Measurements from ENCODE around the gene BICRAL.
"Not testable (repeated sequence)": the region's sequence is repeated elsewhere in the genome, so short reads cannot be mapped to it uniquely, and the experiment has no call there.

BICRAL gene

DNA sequence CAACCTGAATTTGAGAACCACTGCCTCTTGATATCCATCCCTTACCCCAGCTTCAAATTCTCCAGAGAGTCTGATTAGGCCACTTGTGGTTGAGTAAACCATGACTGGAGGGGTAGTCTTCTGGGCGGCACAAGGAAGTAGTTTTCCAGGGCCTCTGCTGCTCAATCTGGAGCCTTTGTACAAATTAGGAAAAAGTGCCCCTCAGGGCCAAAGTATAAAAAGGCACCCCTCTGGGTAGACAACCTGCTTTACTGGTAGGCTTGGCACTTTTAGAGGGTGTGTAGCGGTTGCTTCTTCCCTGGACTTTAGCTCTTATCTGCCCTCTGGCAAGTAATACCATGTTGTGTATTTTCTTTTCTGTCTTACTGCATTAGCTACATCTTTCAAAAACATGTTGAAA is 64.7 kb downstream of the BICRAL start:
- DNase-seq, result no peak

DNA sequence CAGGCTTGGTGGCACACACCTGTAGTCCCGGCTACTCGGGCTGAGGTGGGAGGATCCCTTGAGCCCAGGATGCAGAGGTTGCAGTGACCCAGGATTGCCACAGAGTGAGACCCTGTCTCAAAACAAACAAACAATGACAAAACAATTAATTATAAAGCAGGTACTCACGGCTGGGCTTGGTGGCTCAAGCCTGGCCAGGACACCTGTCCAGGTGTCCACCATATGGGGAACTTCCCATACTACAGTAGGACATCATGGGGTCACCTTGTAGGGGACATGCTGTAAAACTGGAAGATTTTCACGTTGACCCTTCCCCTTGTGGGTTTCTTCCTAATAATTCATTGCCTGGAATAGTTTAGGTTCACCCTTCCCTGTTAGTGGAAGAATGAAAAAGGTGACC is 66.8 kb downstream of the BICRAL start:
- DNase-seq, result no peak

DNA sequence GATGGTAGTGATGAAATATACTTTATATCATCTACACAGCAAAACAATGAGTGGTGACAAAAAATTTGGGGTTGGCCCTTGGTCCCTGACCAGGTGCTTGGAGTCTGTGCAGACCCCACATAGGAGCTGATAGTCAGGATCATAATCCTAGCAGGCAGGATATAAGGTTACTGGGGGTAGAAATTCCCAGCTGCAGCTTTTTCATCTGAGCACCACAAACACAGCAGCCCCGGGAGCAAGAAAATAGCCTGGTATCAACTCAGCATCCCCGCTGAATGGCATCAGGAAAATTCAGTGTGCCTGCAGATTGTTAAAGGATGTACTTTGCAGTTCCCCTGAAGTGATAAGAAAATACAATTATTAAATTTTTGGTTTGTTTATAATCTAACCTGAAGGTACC is 69.7 kb downstream of the BICRAL start:
- DNase-seq, result no peak

DNA sequence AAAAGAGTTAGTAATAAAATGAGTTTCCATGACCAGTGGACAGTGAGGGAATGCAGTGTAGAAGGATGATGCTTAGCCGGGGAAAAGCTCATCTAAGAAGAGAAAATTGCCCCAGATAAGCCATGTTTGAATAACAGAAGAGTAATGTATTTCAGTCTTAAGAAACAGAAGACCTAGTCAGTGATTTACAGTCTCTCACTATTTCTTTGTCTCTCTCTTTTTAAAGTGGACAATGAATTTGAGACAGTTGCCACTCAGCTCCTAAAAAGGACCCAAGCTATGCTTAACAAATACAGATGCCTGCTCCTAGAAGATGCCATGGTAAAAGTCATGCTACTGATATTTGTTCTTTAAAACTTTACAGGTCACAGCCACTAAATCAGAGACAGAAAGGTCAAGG is 78.2 kb downstream of the BICRAL start:
- no peak for DNase-seq

DNA sequence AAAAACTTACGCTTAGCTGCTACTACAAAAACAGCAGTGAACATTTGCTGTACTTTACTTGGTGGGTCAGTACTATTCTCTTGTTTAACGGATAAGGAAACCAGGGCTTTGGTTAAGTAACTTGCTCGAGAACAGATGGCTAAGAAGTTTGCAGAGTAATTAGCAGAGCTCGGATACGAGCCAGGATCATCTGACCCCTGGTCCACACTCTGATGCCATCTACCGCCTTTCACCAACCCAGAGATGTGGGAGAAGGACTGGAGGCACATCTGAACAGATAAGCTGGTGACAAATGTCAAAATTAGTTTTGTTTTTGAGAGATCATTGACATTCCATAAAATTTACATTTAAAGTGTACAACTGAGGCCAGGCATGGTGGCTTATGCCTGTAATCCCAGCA is 78.6 kb downstream of the BICRAL start:
- DNase-seq, result no peak

DNA sequence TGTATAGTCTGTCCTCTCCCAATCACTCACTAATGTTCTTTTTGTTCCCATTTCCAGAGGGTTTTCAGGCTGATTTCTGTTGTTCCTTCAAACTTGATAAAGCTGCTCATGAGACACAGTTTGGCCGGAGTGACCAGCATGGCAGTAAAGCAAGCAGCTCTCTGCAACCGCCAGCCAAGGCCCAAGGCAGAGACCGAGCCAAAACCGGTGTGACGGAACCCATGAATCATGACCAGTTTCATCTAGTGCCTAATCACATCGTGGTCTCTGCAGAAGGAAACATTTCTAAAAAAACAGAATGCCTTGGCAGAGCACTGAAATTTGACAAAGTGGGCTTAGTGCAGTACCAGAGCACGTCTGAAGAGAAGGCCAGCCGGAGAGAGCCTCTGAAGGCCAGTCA is 82.8 kb downstream of the BICRAL start:
- DNase-seq, result no peak

DNA sequence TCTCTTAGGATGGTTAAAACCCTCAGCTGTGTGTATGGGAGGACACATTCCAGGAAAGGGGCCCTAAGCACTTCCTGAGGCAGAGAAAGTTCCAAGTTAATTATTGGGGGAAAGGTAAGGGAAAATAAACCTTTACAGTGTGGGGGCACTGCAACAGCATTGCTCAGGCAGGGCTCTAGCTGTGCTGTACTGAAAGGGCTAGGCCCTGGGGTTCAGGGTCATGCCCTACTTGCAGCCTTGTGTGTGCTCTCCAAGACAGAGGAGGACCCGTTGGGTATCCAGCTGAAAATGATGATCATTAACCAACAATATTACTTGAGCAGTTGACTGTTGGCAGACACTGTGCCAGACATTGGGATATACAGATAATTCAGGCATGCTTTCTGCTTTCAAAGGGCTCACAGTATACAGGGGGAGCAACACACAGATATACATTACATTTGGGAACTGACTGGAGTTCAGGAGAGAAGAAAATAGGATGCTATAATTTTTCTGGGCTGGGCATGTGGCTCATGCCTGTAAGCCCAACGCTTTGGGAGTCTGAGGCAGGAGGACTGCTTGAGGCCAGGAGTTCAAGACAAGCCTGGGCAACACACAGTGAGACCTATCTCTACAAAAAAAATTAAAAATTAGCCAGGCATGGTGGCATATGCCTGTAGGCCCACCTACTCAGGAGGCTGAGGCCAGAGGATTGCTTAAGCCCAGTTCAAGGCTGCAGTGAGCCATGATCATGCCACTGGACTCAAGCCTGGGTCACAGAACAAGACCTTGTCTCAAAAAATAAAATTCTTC is 88.5 kb downstream of the BICRAL start:
- DNase-seq, result no peak

DNA sequence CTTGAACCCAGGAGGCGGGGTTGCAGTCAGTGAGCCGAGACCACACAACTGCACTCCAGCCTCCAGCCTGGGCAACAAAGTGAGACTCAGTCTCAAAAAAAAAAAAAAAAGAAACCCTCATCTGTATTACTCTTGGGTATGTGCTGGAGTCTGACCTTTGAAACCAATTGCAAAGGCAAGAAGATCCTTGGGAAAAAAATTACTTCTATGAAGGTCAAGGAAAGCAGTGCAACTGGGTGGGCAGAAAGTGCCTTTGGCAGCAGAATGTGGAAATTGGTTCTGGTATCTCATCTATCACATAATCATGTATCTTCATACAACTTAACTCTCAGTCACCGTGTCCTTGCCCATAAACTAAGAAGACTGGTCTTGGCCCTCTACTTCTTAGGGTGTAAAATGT is 89.9 kb downstream of the BICRAL start:
- DNase-seq, result no peak

DNA sequence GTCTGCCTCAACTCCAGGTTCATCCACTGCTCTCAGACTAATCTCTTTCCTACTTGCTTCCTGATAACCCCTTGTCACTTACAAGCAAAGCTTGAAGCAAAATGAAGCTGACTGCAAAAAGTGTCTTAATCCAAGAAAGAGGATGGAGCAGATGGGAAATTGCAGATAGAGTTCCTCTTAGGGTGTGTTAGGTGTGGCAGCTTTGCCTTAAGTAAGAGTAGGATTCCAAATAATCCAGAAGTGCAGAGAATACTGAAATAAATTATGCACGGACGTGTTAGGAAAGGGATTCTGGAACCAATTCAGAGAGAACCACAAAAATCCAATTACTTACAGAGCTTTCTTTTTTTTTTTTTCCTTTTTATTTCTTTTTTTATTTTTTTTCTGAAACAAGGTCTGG is 91.5 kb downstream of the BICRAL start:
- DNase-seq, result no peak

DNA sequence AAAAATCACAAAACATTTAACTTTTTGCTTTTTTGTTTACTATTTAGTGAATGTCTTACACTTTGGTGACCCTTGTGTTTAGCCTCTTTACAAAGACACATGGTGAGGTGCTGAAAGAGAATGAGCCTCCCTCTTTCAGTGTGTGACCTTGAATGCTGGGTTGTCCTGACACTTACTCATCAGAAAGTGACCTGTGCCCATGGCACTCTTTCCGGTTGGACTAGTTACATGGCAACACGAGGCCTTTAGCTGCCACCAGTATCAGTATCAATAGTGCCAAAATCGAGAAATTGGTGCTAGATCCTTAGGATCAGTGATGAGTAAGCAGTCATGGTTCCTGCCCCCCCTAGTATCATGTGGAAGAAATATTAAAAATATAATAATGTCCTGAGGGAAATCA is 95.8 kb downstream of the BICRAL start:
- no peak for DNase-seq

DNA sequence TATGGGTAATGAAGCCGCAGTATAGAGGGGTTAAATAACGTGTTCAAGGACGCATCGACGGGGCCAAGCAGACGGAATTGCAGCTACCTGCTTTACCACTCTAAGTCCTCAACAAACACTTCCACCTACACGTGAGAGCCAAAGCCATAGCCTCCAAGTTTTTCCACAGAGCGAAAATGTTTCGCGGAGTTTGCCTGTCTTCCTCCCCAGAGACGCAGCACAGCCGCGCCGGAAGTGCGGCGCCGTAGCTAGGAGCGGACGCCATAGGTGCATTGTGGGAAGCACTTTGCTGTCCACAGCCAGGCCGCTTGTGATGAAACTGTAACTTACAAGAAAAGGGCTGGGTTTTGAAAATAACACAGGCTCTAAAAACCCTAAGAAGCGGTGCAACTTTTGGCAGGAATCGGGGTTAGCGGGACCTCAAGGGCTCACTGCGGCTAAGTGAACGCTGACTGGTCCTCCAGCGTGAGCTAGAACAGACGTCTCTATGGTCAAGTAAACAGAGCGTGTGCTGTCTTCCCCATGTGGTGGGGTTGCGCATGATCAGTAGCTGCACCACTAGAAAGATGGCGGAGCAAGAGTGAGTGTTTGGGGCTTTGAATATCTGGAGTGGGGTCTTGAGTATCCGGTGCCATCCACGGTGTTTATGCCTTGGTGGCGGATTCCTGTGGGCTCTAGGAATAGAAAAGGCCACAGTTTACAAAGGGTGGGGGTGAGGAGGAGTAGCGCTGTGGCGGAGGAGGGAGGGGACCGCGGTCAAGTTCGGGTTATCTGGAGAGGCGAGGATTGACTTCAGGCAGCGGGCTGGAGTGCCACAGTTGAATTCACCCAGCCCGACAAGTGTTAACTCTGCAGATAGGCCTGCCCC is 97.8 kb downstream of the BICRAL start, which contains the start of gene RPL7L1:
Gene RPL7L1 (plus strand): TSS at position 245 of the 868 bp plus-strand sequence. CDS start 295 bp downstream, at position 540.
- DNase-seq, result peak; percentile 73

DNA sequence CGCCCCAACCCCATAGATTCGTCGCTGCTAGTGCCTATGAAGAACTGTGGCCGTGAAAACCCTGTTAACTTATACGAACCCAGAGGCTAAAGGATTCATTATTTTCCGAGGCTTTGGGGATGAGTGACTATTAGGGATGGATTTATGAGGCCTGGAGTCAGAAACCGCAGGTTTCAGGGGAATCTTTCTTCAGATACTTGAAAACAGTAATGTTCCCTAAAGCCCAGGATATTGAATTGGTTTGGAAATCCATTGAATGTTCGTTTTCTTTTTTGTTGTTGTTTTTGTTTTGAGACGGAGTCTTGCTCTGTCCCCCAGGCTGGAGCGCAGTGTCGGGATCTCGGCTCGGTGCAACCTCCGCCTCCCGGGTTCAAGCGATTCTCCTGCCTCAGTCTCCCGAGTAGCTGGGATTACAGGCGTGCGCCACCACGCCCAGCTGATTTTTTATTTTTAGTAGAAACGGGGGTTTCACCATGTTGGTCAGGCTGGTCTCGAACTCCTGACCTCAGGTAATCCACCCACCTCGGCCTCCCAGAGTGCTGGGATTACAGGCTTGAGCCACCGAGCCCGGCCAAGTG is 98.5 kb downstream of the BICRAL start:
- DNase-seq, result not testable (repeated sequence)

DNA sequence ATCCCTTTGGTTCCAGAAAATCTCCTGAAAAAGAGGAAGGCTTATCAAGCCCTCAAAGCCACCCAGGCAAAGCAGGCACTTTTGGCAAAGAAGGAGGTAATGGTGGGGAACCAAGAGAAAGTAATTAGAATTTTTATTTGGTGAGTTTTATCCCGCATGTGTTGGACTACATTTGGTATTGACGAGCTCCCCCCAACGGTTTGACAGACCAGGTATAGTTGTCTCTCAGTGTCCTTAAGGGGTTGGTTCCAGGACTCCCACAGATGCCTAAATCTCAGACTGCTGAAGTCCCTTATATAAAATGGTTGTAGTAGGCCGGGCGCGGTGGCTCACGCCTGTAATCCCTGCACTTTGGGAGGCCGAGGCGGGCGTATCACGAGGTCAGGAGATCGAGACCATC is 99.0 kb downstream of the BICRAL start:
- not testable (repeated sequence) for DNase-seq

DNA sequence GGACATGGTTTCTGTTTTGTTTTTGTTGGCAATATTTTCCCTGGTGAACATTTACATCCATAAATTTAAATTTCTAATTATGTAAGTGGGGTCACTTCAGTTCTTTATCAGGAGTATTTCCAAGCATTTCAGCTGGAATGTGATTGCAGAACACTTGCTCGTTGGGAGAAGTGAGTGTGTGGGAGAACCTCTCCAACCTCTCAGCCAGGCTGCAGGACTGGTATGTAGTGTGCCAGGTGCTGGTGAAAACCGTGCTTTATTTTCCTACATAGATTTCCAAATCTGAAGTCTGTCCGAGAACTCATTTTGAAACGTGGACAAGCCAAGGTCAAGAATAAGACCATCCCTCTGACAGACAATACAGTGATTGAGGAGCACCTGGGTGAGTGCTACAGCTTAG is 103.8 kb downstream of the BICRAL start:
- no peak for DNase-seq

DNA sequence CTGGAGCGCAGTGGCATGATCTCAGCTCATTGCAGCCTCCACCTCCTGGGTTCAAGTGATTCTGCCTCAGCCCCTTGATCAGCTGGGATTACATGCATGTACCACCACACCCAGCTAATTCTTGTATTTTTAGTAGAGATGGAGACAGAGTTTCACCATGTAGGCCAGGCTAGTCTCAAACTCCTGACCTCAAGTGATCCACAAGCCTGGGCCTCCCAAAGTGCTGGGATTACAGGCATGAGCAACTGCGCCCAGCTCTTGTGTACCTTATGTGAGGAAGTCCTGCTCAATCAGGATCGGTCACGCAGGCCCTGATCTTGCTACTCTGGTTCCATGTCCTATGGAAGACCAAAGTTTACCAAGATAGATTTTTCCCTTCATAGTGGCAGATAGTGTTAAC is 106.3 kb downstream of the BICRAL start:
- not testable (repeated sequence) for DNase-seq

DNA sequence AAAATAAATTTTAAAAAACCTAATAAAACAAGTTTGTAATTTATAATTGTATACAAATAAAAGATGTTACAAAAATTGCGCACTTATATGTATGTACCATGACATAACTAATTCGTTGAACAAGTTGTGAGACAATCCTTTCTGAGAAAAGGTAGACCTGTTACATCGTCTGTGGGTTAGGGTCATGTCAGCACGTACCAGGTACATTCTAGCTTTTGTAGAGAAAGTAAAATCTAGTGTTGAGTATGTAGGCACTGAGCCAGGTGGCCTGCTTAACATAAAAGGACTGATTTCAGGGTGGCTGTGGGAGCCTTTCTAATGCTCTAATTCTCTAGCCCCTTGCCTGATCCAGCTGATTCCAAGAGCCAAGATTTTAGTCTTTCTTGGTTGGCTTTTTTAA is 108.0 kb downstream of the BICRAL start:
- DNase-seq, result no peak

DNA sequence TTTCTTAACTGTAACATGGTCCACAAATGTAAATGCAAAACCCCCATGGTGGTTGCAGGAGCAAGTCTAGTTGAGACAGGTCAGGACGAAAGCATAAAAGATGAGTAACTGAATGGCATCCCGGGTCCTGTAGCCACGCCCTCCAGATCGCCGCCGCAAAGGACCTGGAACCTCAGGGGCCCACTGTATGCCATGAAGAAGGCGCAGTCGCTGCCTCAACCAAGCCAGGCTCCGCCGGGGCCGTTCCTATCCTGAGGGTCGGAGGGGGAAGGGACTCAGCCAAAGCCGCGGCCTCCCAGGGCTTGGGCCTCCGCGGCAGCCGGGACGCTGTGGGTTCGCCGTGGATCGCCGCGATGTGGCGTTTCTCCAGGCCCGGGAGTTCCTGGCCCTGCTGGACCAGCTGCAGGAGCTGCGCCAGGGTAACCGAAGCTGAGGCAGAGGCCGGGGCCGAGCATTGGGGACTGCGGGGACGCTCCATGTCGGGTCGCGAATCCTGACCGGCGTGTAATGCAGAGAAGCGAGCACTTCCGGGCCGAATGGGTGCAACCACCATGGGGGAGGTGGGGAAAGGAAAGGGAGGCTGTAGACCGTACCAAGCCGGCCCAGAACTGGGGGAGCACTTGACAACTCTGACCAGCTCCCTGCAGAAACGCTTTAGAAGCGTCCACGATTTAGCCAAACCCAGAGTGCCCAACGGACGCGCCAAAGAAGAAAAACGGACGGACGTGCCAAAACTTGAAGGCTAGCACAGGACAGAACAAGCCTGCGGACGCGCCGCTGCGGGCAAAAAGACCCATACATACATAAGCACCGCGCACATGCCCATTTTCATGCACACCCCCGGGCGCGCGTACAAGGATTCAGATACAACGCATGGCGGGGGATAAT is 108.7 kb downstream of the BICRAL start:
- DNase-seq, result peak; percentile 88

DNA sequence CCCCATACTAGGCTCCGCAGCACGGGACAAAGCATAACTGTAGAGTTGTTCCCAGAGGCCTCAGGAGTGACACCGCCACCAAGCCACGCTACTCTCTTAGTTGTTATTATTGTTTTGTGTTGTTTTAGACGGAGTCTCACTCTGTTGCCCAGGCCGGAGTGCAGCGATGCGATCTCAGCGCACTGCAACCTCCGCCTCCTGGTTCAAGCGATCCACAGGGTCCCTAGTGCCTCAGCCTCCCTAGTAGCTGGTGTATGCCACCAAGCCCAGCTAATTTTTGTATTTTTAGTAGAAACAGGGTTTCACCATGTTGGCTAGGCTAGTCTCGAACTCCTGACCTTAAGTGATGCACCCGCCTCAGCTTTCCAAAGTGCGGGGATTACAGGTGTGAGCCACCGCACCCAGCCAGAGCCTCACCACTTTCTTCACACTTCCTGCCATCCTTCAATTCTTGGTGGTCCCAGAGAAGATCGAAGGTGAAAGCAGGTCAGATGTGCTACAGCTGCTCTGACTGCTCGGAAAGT is 109.4 kb downstream of the BICRAL start:
- no peak for DNase-seq

DNA sequence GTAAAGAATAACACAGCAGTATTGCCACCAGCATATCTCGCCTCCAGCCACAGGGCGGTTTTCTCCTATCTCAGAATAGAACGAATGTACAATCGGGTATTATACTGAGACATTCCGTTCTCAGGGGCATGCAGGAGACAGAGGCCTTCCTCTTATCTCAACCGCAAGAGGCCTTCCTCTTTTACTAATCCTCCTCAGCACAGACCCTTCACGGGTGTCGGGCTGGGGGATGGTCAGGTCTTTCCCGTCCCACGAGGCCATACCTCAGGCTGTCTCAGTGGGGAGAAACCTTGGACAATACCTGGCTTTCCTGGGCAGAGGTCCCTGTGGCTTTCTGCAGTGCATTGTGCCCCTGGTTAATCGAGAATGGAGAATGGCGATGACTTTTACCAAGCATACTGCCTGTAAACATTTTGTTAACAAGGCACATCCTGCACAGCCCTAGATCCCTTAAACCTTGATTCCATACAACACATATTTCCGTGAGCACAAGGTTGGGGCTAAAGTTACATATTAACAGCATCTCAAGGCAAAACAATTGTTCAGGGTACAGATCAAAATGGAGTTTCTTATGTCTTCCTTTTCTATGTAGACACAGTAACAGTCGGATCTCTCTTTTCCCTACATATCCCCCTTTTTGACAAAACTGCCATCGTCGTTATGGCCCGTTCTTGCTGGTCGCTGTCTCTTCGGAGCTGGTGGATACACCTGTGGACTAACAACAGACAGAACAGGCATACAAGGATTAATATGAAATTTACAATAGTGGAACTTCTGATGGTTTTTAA is 112.4 kb downstream of the BICRAL start:
- DNase-seq, result not testable (repeated sequence)

DNA sequence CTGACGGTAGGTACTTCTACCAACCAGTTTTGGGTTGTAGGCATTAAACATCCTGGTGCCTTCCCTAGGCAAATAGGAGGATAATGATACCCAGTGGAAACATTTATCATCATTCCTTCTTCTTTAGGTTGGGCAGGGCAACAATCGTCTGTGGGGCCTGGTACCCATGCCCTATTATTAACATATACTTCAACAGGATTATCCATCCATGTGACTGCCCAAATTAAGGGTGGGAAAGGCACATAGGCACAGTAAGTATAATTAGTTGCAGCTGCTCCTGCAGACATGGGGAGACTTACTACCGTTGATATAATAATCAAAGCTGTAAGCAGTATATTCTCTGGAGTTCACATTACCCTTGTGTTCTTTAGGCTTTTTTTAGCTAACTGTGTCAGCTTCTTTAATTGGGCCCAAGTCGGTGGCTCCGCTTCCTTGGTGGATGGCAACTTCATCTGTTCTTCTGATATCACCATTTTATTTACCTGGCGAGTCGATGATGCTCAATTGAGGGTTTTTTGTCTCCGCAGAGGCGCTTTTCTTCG is 114.4 kb downstream of the BICRAL start:
- no peak for DNase-seq

DNA sequence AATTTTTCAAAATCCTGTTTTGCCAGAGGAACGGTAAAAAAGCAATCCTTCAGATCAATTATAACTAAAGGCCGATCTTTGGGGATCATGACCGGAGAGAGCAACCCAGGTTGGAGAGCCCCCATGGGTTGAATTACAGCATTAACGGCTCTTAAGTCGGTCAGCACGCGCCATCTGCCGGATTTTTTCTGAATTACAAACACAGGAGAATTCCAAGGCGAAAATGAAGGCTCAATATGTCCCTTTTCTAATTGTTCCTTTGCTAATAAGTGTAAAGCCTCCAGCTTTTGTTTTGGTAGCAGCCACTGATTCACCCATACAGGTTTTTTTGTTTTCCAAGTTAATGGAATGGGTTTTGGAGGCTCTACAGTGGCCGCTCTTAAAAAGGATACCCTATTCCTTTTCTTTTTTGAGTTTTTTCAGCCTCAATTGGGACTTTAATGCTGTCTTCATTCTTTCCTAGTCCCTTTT is 117.1 kb downstream of the BICRAL start:
- peak; percentile 69 for DNase-seq

All from activated CD4-positive, alpha-beta T cell treated with anti-CD3 and anti-CD28 coated beads, Interleukin-2, amount 50 U/mL, for 1 hour (primary cell).